Measurements from ENCODE around the gene OPCML.

DNA sequence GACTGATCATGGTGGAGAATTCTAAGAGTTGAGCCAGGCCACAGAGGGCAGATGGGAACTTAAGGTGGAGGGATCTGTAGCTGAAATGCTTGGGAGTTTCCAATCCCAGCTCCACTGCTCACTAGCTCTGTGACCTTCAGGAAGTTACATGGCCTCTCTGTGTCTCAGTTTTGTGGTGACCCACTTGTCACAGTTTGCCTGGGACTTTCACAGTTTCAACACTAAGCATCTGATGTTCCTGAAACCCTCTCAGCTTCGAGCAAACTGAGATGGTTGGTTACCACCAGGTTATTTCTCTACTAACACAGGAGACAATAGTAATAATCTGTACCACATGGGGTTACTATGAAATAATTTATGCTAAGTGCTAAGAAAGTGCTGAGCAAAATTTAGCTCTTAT lies 505.3 kb downstream of the OPCML start:
- TF ChIP-seq EZH2 (IDR thresholded peaks at IDR 0.05; ENCODE audit: low read depth), result no peak
- TF ChIP-seq, protein P1, sequence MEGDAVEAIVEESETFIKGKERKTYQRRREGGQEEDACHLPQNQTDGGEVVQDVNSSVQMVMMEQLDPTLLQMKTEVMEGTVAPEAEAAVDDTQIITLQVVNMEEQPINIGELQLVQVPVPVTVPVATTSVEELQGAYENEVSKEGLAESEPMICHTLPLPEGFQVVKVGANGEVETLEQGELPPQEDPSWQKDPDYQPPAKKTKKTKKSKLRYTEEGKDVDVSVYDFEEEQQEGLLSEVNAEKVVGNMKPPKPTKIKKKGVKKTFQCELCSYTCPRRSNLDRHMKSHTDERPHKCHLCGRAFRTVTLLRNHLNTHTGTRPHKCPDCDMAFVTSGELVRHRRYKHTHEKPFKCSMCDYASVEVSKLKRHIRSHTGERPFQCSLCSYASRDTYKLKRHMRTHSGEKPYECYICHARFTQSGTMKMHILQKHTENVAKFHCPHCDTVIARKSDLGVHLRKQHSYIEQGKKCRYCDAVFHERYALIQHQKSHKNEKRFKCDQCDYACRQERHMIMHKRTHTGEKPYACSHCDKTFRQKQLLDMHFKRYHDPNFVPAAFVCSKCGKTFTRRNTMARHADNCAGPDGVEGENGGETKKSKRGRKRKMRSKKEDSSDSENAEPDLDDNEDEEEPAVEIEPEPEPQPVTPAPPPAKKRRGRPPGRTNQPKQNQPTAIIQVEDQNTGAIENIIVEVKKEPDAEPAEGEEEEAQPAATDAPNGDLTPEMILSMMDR (conservative IDR thresholded peaks at IDR 0.05), result no peak

All from PC-9 (cell line).